ENCODE measurements around the gene PGBD1. TPM values are rescaled to one million over a fixed set of nuclear protein-coding genes. Genes with fewer than 3 reads are reported as not detected.

PGBD1 gene
- total and polyA plus RNA-seq, 2 donors from 2014 or later: 3.0 to 3.1 TPM

DNA sequence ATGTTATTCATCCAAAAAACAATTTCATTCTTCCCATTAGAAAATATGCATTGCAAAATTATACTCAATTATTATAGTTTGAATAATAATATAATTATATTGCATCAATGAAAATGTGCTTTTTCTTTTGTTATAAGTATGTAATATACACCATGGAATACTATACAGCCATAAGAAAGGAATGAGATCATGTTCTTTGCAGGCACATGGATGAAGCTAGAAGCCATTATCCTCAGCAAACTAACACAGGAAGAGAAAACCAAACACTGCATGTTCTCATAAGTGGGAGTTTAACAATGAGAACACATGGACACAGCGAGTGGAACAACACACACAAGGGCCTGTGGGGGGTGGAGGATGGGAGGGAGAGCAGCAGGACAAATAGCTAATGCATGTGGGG lies 24.3 kb upstream of the PGBD1 start:
- Histone ChIP-seq H3K4me3 (ENCODE audit: low read length in 3 of 3) (no peak overlapping the region), H3K9ac (ENCODE audit: low read length in 3 of 3) (no peak overlapping the region), H3K9me3 (ENCODE audit: control insufficient read depth in 2 of 3, insufficient read depth in 1 of 3, low read length in 3 of 3) (peaks cover 0 to 6% (median 0%) of the 10 kb centered on the region in 3 donors), H3K27me3 (ENCODE audit: control insufficient read depth, insufficient read depth, low read length) (no peaks in the 10 kb centered on the region), H3K36me3 (ENCODE audit: control insufficient read depth in 2 of 3, insufficient read depth in 3 of 3, low read length in 3 of 3) (no peaks in the 10 kb centered on the region), H3K27ac (ENCODE audit: low read depth in 2 of 2, low read length in 2 of 2) (no peak overlapping the region), H3K4me1 (ENCODE audit: control insufficient read depth in 2 of 3, insufficient read depth in 2 of 3, low read depth in 1 of 3, low read length in 3 of 3) (peaks cover 0 to 8% (median 0%) of the 10 kb centered on the region in 3 donors)
- intact Hi-C loops (cut with DNase I): no loop called here
- FAIRE-seq (no peak), DNase-seq (no peak)
- TF ChIP-seq, protein P1, sequence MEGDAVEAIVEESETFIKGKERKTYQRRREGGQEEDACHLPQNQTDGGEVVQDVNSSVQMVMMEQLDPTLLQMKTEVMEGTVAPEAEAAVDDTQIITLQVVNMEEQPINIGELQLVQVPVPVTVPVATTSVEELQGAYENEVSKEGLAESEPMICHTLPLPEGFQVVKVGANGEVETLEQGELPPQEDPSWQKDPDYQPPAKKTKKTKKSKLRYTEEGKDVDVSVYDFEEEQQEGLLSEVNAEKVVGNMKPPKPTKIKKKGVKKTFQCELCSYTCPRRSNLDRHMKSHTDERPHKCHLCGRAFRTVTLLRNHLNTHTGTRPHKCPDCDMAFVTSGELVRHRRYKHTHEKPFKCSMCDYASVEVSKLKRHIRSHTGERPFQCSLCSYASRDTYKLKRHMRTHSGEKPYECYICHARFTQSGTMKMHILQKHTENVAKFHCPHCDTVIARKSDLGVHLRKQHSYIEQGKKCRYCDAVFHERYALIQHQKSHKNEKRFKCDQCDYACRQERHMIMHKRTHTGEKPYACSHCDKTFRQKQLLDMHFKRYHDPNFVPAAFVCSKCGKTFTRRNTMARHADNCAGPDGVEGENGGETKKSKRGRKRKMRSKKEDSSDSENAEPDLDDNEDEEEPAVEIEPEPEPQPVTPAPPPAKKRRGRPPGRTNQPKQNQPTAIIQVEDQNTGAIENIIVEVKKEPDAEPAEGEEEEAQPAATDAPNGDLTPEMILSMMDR (IDR thresholded peaks at IDR 0.05; ENCODE audit: borderline replicate concordance, extremely low read depth, insufficient read depth): no peak

DNA sequence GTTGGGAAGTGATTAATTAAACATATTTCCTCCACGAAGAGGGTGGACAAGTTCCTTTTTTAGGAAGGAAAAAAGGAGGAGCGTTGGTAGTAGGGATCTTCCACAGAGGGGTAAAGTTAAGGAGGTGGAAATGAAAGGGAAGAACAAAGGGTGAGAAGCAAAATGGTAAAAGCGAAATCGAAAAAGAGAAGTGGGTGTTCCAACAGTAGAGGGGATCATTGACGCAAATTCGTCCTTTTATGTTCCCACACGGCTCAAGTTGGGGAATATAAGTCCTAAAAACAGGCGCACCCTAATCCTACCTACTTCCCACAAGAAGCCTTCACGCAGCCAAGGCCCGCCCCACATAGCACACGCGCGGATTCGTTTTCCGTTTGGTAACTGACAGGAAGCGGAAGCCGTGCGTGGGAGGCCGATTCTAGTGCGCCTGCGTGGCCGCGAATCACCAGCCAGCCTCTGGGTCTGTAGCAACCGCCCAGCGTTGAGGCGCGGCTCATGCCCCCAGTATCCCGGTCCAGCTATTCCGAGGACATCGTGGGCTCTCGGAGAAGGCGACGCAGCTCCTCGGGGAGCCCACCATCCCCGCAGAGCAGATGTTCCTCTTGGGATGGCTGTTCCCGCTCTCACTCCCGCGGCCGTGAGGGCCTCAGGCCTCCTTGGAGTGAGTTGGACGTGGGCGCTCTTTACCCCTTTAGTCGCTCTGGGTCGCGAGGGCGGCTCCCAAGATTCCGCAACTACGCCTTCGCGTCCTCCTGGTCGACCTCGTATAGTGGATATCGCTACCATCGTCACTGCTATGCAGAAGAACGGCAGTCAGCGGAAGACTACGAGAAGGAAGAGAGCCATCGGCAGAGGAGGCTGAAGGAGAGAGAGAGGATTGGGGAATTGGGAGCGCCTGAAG lies 22.2 kb upstream of the PGBD1 start, which contains the start of gene NKAPL:
NKAPL (plus strand) TSS at position 421 of the 901 bp plus-strand sequence; CDS start at position 496, 75 bp downstream.
- H3K4me1 ChIP-seq (ENCODE audit: control insufficient read depth in 2 of 3, insufficient read depth in 2 of 3, low read depth in 1 of 3, low read length in 3 of 3): peaks cover 0 to 2% (median 0%) of the 10 kb centered on the region in 3 donors
- H3K9me3 ChIP-seq (ENCODE audit: control insufficient read depth in 2 of 3, insufficient read depth in 1 of 3, low read length in 3 of 3): peaks cover 0 to 6% (median 0%) of the 10 kb centered on the region in 3 donors
- peak within 1 kb of the TSS; percentile 68 to 73 (median 72) for H3K4me3 ChIP-seq (ENCODE audit: low read length in 3 of 3)
- peak; percentile 68 to 92 (median 83) for DNase-seq
- H3K9ac ChIP-seq (ENCODE audit: low read length in 3 of 3): peak within 1 kb of the TSS in 1 of 3 donors; percentile 51
- no peaks in the 10 kb centered on the region for H3K36me3 ChIP-seq (ENCODE audit: control insufficient read depth in 2 of 3, insufficient read depth in 3 of 3, low read length in 3 of 3)
- intact Hi-C loops (cut with DNase I): no loop called here
- no peak for FAIRE-seq
- TF ChIP-seq, protein P1 (IDR thresholded peaks at IDR 0.05; ENCODE audit: borderline replicate concordance, extremely low read depth, insufficient read depth): no peak
- H3K27ac ChIP-seq (ENCODE audit: low read depth in 2 of 2, low read length in 2 of 2): no peak within 1 kb of the TSS
- no peaks in the 10 kb centered on the region for H3K27me3 ChIP-seq (ENCODE audit: control insufficient read depth, insufficient read depth, low read length)

DNA sequence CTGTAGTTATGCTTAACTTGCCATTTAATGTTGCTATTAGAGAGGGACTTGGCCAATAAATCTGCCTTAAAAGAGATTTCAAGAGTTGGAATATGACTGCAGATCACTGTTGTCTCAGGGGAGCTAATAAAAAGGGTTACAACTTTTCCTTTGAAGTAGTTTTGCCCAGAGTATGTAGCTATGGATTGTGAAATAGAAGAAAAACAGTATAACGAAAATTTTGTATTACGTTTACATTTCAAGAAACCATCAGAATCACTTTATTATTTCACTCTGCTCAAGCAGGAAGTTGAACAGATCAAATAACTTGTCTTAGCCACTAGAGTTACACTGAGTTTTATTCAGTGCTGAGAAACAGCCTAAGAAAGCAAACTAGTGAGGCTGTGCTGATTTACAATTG lies 17.4 kb upstream of the PGBD1 start:
- intact Hi-C loops (cut with DNase I): no loop called here
- Histone ChIP-seq H3K27ac (ENCODE audit: low read depth in 2 of 2, low read length in 2 of 2) (no peak overlapping the region), H3K4me1 (ENCODE audit: control insufficient read depth in 2 of 3, insufficient read depth in 2 of 3, low read depth in 1 of 3, low read length in 3 of 3) (peaks cover 0 to 5% (median 4%) of the 10 kb centered on the region in 3 donors), H3K9me3 (ENCODE audit: control insufficient read depth in 2 of 3, insufficient read depth in 1 of 3, low read length in 3 of 3) (peaks cover 0 to 6% (median 0%) of the 10 kb centered on the region in 3 donors), H3K27me3 (ENCODE audit: control insufficient read depth, insufficient read depth, low read length) (no peaks in the 10 kb centered on the region), H3K36me3 (ENCODE audit: control insufficient read depth in 2 of 3, insufficient read depth in 3 of 3, low read length in 3 of 3) (no peaks in the 10 kb centered on the region), H3K4me3 (ENCODE audit: low read length in 3 of 3) (no peak overlapping the region), H3K9ac (ENCODE audit: low read length in 3 of 3) (no peak overlapping the region)
- FAIRE-seq (no peak), DNase-seq (no peak)
- TF ChIP-seq, protein P1 (IDR thresholded peaks at IDR 0.05; ENCODE audit: borderline replicate concordance, extremely low read depth, insufficient read depth): no peak

Data from kidney (tissue), 14 donors.